Parathyroid adenoma (tissue), 2 donors: ENCODE results near the gene DNAH12.
"Not testable (repeated sequence)": the region's sequence is repeated elsewhere in the genome, so short reads cannot be mapped to it uniquely, and the experiment has no call there.

Experiments used
- H2AFZ ChIP-seq: fragments of 300-600 bp; sonication (generic); one replicate; pipeline ENCODE4 v1.7.0; 2017; ENCODE audit warnings: antibody characterized with exemption, mild to moderate bottlenecking
- H3K27ac ChIP-seq: fragments of 300-600 bp; sonication (generic); one replicate; pipeline ENCODE4 v1.7.0; 2017
- H3K27me3 ChIP-seq: fragments of 300-600 bp; sonication (generic); one replicate; pipeline ENCODE4 v1.7.0; 2017; ENCODE audit warnings: low read length; ENCODE audit not compliant: control insufficient read depth, insufficient read depth
- H3K36me3 ChIP-seq: fragments of 300-600 bp; sonication (generic); one replicate; pipeline ENCODE4 v1.7.0; 2017; ENCODE audit warnings: low read length; ENCODE audit not compliant: control insufficient read depth, insufficient read depth
- H3K4me1 ChIP-seq: fragments of 300-600 bp; sonication (generic); one replicate; pipeline ENCODE4 v1.7.0; 2017; ENCODE audit warnings: control low read depth
- H3K4me2 ChIP-seq: fragments of 300-600 bp; sonication (generic); one replicate; pipeline ENCODE4 v1.7.0; 2017; ENCODE audit warnings: low read length
- H3K4me3 ChIP-seq: fragments of 300-600 bp; sonication (generic); one replicate; pipeline ENCODE4 v1.7.0; 2017; ENCODE audit warnings: low read depth, low read length
- H3K79me2 ChIP-seq: fragments of 300-600 bp; sonication (generic); one replicate; pipeline ENCODE4 v1.7.0; 2017; ENCODE audit warnings: control low read depth
- H3K9ac ChIP-seq: fragments of 300-600 bp; sonication (generic); one replicate; pipeline ENCODE4 v1.7.0; 2017; ENCODE audit warnings: mild to moderate bottlenecking
- H3K9me3 ChIP-seq: fragments of 300-600 bp; sonication (generic); one replicate; pipeline ENCODE4 v1.7.0; 2017; ENCODE audit warnings: low read length; ENCODE audit not compliant: control insufficient read depth
- TF ChIP-seq, protein P1 (sequence below): fragments of 300-600 bp; sonication (generic); IDR thresholded peaks from one replicate; pipeline ENCODE4 v1.7.0; 2017; ENCODE audit warnings: antibody characterized with exemption, mild to moderate bottlenecking
- donor health status: primary hyperparathyroidism.

The DNAH12 gene

GRCh38 chr3:57512166-57512565 lies 32.0 kb downstream of the DNAH12 start:
- H3K4me2 ChIP-seq, result no peak overlapping the region
- no peaks in the 10 kb centered on the region for H3K36me3 ChIP-seq
- no peak overlapping the region for H2AFZ ChIP-seq
- no peaks in the 10 kb centered on the region for H3K9me3 ChIP-seq
- TF ChIP-seq, protein P1, sequence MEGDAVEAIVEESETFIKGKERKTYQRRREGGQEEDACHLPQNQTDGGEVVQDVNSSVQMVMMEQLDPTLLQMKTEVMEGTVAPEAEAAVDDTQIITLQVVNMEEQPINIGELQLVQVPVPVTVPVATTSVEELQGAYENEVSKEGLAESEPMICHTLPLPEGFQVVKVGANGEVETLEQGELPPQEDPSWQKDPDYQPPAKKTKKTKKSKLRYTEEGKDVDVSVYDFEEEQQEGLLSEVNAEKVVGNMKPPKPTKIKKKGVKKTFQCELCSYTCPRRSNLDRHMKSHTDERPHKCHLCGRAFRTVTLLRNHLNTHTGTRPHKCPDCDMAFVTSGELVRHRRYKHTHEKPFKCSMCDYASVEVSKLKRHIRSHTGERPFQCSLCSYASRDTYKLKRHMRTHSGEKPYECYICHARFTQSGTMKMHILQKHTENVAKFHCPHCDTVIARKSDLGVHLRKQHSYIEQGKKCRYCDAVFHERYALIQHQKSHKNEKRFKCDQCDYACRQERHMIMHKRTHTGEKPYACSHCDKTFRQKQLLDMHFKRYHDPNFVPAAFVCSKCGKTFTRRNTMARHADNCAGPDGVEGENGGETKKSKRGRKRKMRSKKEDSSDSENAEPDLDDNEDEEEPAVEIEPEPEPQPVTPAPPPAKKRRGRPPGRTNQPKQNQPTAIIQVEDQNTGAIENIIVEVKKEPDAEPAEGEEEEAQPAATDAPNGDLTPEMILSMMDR, result no peak
- no peaks in the 10 kb centered on the region for H3K4me1 ChIP-seq
- H3K9ac ChIP-seq, result no peak overlapping the region
- no peak overlapping the region for H3K4me3 ChIP-seq
- no peaks in the 10 kb centered on the region for H3K79me2 ChIP-seq
- no peaks in the 10 kb centered on the region for H3K27me3 ChIP-seq
- no peak overlapping the region for H3K27ac ChIP-seq

DNA sequence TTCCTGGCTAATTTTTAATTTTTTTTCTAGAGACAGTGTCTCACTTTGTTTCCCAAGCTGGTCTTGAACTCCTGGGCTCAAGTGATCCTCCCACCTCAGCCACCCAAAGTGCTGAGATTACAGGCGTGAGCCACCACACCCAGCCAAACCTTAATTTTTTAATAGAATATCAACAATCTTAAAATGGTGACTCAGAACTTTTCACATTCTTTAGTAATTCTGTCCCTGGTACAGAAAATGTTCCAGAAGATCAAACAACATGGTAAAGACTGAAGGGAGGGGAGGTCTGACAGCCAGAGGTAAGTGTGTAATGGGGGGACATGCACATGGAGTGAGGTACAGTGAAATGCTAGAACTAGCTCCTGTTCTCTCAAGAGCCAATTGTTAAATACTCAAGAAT lies 38.2 kb downstream of the DNAH12 start:
- Histone ChIP-seq H2AFZ (no peak overlapping the region), H3K4me1 (no peaks in the 10 kb centered on the region), H3K36me3 (no peaks in the 10 kb centered on the region), H3K79me2 (no peaks in the 10 kb centered on the region), H3K27me3 (no peaks in the 10 kb centered on the region), H3K4me3 (no peak overlapping the region), H3K9ac (no peak overlapping the region), H3K4me2 (no peak overlapping the region), H3K27ac (no peak overlapping the region), H3K9me3 (no peaks in the 10 kb centered on the region)
- TF ChIP-seq, protein P1, result no peak

DNA sequence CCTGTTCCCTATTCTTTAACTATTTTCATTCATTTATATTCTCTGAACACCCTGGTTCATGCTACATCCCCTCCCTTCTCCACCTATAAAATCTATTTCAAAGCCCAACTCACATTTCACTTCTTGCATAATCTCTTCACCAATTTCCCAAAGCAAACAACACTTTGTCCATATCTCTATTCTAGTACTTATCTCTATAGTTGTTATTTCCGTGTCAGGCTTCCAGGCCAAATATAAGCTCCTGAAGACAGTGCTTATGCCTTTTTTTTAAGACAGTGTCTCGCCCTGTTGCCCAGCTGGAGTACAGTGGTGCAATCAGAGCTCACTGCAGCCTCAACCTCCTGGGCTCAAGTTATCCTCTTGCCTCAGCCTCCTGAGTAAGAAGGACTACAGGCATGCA lies 43.6 kb downstream of the DNAH12 start:
- no peaks in the 10 kb centered on the region for H3K4me1 ChIP-seq
- H3K27me3 ChIP-seq, result no peaks in the 10 kb centered on the region

GRCh38 chr3:57497904-57498303 lies 46.2 kb downstream of the DNAH12 start:
- Histone ChIP-seq H2AFZ (no peak overlapping the region), H3K27me3 (no peaks in the 10 kb centered on the region), H3K4me1 (no peaks in the 10 kb centered on the region), H3K4me3 (no peak overlapping the region), H3K4me2 (no peak overlapping the region), H3K36me3 (no peaks in the 10 kb centered on the region), H3K9me3 (no peaks in the 10 kb centered on the region), H3K79me2 (no peaks in the 10 kb centered on the region), H3K27ac (no peak overlapping the region), H3K9ac (no peak overlapping the region)
- TF ChIP-seq, protein P1, result no peak

More for the DNA sequence above, 43.6 kb downstream of the DNAH12 start:
- no peak overlapping the region for H3K27ac ChIP-seq
- TF ChIP-seq, protein P1, result no peak
- no peaks in the 10 kb centered on the region for H3K9me3 ChIP-seq
- no peaks in the 10 kb centered on the region for H3K36me3 ChIP-seq
- no peak overlapping the region for H3K4me2 ChIP-seq
- H3K79me2 ChIP-seq, result no peaks in the 10 kb centered on the region
- H3K9ac ChIP-seq, result no peak overlapping the region
- H3K4me3 ChIP-seq, result no peak overlapping the region
- no peak overlapping the region for H2AFZ ChIP-seq

DNA sequence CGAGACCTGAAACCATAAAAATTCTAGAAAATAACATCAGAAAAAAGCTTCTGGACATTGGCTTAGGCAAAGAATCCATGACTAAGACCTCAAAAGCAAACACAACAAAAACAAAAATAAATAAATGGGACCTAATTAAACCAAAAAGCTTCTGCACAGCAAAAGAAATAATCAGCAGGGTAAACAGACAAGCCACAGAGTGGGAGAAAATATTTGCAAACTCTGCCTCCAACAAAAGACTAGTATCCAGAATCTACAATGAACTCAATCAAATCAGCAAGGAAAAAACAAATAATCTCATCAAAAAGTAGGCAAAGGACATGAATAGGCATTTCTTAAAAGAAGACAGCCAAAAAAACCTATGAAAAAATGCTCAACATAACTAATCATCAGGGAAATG lies 59.6 kb downstream of the DNAH12 start:
- no peak overlapping the region for H3K4me2 ChIP-seq
- TF ChIP-seq, protein P1, result no peak

GRCh38 chr3:57477193-57477592 lies 67.0 kb downstream of the DNAH12 start:
- not testable (repeated sequence) for H3K4me3 ChIP-seq, H3K4me1 ChIP-seq, H3K27me3 ChIP-seq, H2AFZ ChIP-seq, H3K9ac ChIP-seq, H3K79me2 ChIP-seq, H3K36me3 ChIP-seq, H3K27ac ChIP-seq, H3K4me2 ChIP-seq, H3K9me3 ChIP-seq

More for the DNA sequence above, 59.6 kb downstream of the DNAH12 start:
- Histone ChIP-seq H3K4me1 (no peaks in the 10 kb centered on the region), H3K79me2 (no peaks in the 10 kb centered on the region), H3K27ac (no peak overlapping the region), H3K36me3 (no peaks in the 10 kb centered on the region), H3K4me3 (no peak overlapping the region), H3K9me3 (no peaks in the 10 kb centered on the region), H3K9ac (no peak overlapping the region), H3K27me3 (no peaks in the 10 kb centered on the region), H2AFZ (no peak overlapping the region)
